NCI-H2227 treated with DMSO at 0.1 percent for 48 hours (cell line): ENCODE measurements around the gene GET4.
"Not testable (repeated sequence)": the region's sequence is repeated elsewhere in the genome, so short reads cannot be mapped to it uniquely, and the experiment has no call there.

Source experiments
- DNase-seq: peaks from one replicate; lab custom pipeline; 2025; lab: John Stamatoyannopoulos, UW

GET4 gene

GRCh38 chr7:845731-846130 is 30.6 kb upstream of the GET4 start:
- DNase-seq = no peak

GRCh38 chr7:846958-847650 is 29.2 kb upstream of the GET4 start:
- not testable (repeated sequence) for DNase-seq

- DNase-seq = not testable (repeated sequence)
Observed at GRCh38 chr7:847728-848127, 28.6 kb upstream of the GET4 start.

- DNase-seq = no peak
Observed at GRCh38 chr7:849145-849544, 27.2 kb upstream of the GET4 start.

- DNase-seq = no peak
Observed at GRCh38 chr7:849781-850180, 26.6 kb upstream of the GET4 start.

GRCh38 chr7:851204-851603 is 25.1 kb upstream of the GET4 start:
- DNase-seq = no peak

GRCh38 chr7:853366-854117 is 22.8 kb upstream of the GET4 start:
- no peak for DNase-seq

- no peak for DNase-seq
Observed at GRCh38 chr7:854118-854775, 22.1 kb upstream of the GET4 start.

- DNase-seq = no peak
Observed at GRCh38 chr7:855686-856369, 20.5 kb upstream of the GET4 start.

GRCh38 chr7:856444-857095 is 19.8 kb upstream of the GET4 start:
- DNase-seq = no peak

- no peak for DNase-seq
Observed at GRCh38 chr7:857661-858060, 18.7 kb upstream of the GET4 start.

GRCh38 chr7:859359-860030 is 16.9 kb upstream of the GET4 start:
- no peak for DNase-seq

- no peak for DNase-seq
Observed at GRCh38 chr7:860149-860548, 16.2 kb upstream of the GET4 start.

GRCh38 chr7:861222-861621 is 15.1 kb upstream of the GET4 start:
- DNase-seq = no peak

GRCh38 chr7:862157-862556 is 14.2 kb upstream of the GET4 start:
- no peak for DNase-seq

- no peak for DNase-seq
Observed at GRCh38 chr7:863106-863505, 13.2 kb upstream of the GET4 start.

- no peak for DNase-seq
Observed at GRCh38 chr7:865921-866320, 10.4 kb upstream of the GET4 start.

- DNase-seq = no peak
Observed at GRCh38 chr7:867001-867405, 9.4 kb upstream of the GET4 start.

- DNase-seq = no peak
Observed at GRCh38 chr7:867406-868188, 8.8 kb upstream of the GET4 start.

- no peak for DNase-seq
Observed at GRCh38 chr7:868189-868486, 8.2 kb upstream of the GET4 start.

- no peak for DNase-seq
Observed at GRCh38 chr7:869348-869747, 7.0 kb upstream of the GET4 start.
